ENCODE results near the gene RNU6-8.

The RNU6-8 gene

DNA sequence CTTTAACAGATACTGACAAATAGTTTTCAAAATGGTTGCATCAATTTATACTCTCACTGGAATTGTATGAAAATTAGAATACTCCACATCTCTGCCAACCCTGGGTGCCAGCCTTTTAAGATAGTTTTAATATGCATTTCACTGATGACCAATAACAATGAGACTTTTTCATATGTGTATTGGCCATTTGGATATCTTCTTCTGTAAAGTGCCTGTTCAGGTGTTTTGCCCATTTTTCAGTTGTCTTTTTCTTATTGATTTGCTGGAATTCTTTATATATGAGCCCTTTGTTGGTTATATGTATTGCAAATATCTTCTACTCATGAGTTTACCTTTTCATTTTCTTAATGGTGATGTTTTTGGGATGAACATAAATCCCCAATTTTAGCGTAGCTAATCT is 18.0 kb downstream of the RNU6-8 start:
- ChIA-PET CTCF (no interaction called here), POLR2A (no interaction called here)
- TF ChIP-seq, protein P1, sequence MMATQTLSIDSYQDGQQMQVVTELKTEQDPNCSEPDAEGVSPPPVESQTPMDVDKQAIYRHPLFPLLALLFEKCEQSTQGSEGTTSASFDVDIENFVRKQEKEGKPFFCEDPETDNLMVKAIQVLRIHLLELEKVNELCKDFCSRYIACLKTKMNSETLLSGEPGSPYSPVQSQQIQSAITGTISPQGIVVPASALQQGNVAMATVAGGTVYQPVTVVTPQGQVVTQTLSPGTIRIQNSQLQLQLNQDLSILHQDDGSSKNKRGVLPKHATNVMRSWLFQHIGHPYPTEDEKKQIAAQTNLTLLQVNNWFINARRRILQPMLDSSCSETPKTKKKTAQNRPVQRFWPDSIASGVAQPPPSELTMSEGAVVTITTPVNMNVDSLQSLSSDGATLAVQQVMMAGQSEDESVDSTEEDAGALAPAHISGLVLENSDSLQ (IDR thresholded peaks at IDR 0.05): no peak
- TF ChIP-seq HDGF (IDR thresholded peaks at IDR 0.05; ENCODE audit: borderline replicate concordance): no peak
- no peak for TF ChIP-seq ZNF384 (IDR thresholded peaks at IDR 0.05)
- DNase-seq (ENCODE audit: extremely low spot score): no peak

DNA sequence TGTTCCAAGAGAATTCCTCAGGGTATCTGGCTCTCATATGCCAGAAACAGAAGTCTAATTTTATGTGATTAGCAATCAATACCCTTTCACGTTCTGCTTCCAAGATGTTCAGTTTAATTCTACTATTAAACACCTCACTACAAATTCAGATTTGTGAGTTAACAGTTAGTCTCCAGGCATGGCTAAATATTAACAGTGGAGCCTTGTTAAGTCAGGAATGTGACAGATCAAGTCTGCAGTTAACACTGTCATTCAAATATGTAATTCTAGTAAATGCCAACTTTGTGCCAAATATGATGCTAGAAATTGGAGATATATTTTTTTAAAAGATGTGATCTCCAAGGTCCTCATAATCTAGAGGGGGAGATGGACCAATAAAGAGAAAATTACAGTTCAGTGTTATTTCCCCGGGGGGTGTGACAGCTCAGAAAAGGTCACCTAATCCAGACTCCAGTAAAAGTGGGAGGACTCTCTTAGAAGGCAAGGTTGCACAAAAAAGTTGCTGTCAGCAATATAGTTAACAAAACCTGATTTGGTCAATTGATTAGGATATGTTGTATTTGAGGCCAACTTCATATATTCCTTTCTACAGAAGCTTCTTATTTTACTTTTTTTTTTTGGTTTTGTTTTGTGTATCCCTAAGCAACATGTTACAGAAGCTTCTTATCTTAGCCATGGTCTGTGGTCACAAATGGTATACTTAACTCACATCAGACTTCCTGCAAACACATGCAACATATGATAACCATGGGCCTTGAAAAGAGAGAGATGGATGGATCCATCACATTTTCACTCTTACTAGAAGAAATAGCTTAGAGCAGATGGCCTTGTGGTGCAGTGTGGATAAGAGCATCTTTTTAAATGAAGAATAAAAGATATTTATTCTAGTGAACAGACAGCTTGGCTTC is 19.7 kb downstream of the RNU6-8 start:
- CTCF ChIA-PET: no interaction called here
- DNase-seq (ENCODE audit: extremely low spot score): no peak
- POLR2A ChIA-PET: no interaction called here
- no peak for TF ChIP-seq ELF4 (IDR thresholded peaks at IDR 0.05)
- no peak for TF ChIP-seq BHLHE40 (IDR thresholded peaks at IDR 0.05; ENCODE audit: borderline replicate concordance)
- TF ChIP-seq SP1 (IDR thresholded peaks at IDR 0.05): no peak
- no peak for TF ChIP-seq L3MBTL2 (conservative IDR thresholded peaks at IDR 0.05)
- TF ChIP-seq CTBP1 (IDR thresholded peaks at IDR 0.05; ENCODE audit: borderline replicate concordance): no peak

DNA sequence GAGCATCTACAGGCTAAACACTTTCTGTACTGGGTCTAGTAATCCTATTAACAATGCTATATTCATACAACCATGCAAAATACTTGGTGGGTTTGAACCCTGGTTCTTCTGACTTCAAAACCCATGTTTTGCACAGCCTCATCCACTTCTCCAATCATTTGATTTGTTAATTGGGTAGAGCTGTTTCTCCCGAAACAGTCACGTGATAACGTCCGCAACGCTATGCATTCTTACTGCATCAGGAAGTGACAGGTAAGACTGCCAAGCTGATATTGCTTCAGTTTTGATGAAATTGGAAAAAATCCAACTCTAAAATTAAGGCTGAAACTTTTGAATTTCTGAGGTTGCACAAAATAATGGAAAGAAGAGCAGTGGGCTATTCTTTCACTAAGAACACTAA is 31.6 kb downstream of the RNU6-8 start:
- ChIA-PET CTCF (no interaction called here), POLR2A (no interaction called here)
- DNase-seq (ENCODE audit: extremely low spot score): no peak
- TF ChIP-seq LEF1 (IDR thresholded peaks at IDR 0.05; ENCODE audit: borderline replicate concordance): no peak

DNA sequence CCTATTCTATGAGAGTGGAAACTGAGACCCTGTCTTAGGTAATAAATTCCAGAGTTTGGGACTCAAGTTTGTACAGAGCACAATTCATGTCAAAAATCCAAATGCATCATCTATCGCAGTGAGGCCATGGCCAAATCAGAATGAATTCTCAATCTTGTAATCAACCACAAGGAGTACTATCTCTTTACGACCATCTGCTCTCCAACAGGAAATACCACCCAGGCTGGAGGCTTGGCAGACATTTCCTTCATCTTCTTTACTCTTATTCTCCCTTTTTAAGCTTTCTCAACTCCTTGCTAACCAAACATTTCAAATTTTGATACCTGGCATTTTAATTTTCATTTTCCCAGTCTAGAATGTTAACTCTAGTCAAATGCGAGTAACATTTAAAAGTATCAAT is 33.9 kb downstream of the RNU6-8 start:
- no peak for TF ChIP-seq NFRKB (IDR thresholded peaks at IDR 0.05)
- TF ChIP-seq BHLHE40 (IDR thresholded peaks at IDR 0.05; ENCODE audit: borderline replicate concordance): no peak
- TF ChIP-seq TARDBP (IDR thresholded peaks at IDR 0.05): no peak
- no peak for TF ChIP-seq ARNT (IDR thresholded peaks at IDR 0.05)
- no peak for TF ChIP-seq LEF1 (IDR thresholded peaks at IDR 0.05; ENCODE audit: borderline replicate concordance)
- no peak for TF ChIP-seq ELF4 (IDR thresholded peaks at IDR 0.05)
- no peak for TF ChIP-seq ZNF384 (IDR thresholded peaks at IDR 0.05)
- no peak for TF ChIP-seq HDGF (IDR thresholded peaks at IDR 0.05; ENCODE audit: borderline replicate concordance)
- TF ChIP-seq SP1 (IDR thresholded peaks at IDR 0.05): no peak
- no peak for TF ChIP-seq SUZ12 (IDR thresholded peaks at IDR 0.05)
- TF ChIP-seq L3MBTL2 (conservative IDR thresholded peaks at IDR 0.05): no peak
- TF ChIP-seq, protein P1 (IDR thresholded peaks at IDR 0.05): no peak
- TF ChIP-seq FOXK2 (IDR thresholded peaks at IDR 0.05): no peak
- no peak for TF ChIP-seq FOXM1 (IDR thresholded peaks at IDR 0.05; ENCODE audit: borderline replicate concordance)
- no peak for TF ChIP-seq CTBP1 (IDR thresholded peaks at IDR 0.05; ENCODE audit: borderline replicate concordance)
- no peak for TF ChIP-seq FOXA1 (IDR thresholded peaks at IDR 0.05)
- CTCF ChIA-PET: no interaction called here
- POLR2A ChIA-PET: no interaction called here
- no peak for DNase-seq (ENCODE audit: extremely low spot score)

DNA sequence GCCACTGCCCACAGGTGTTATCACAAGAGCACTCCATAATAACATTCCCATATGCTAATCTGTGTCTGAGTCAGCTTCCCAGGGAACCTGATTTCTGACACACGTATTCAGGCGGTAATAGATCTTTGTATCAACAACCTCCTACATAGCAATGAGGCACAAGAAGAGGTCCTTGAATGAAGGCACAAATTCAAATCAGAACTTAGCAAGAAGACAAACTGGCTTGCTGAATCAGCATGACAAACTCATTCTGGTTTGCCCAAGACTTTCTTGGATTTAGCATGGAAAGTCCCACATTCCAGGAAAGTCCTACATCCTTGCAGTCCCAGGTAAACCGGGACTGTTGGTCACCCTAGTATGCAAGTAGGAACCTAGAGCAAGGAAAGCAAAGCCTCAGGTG is 35.2 kb downstream of the RNU6-8 start:
- DNase-seq (ENCODE audit: extremely low spot score): no peak
- no peak for TF ChIP-seq BHLHE40 (IDR thresholded peaks at IDR 0.05; ENCODE audit: borderline replicate concordance)
- ChIA-PET POLR2A (no interaction called here), CTCF (no interaction called here)

DNA sequence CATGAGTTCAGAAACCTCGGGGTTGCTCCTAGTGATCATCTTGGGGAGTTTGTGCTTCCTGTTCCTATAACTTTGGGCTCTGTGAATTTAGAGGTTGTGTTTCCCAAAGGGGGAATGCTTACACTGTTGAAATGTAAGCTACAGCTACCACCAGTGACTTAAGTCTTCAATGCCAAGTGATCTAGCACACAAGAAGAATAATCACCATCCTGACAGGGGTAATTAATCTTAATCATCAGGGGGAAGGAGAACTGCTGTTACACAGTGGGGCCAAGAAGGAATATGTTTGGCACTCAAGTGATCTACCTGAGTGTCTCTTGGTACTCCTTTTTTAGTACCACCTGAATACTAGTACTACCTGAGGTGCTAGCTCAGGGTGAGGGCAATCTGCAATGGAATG is 36.1 kb downstream of the RNU6-8 start:
- TF ChIP-seq ZNF384 (IDR thresholded peaks at IDR 0.05) (no peak), SUZ12 (IDR thresholded peaks at IDR 0.05) (no peak), FOXM1 (IDR thresholded peaks at IDR 0.05; ENCODE audit: borderline replicate concordance) (no peak), FOXK2 (IDR thresholded peaks at IDR 0.05) (no peak), CTBP1 (IDR thresholded peaks at IDR 0.05; ENCODE audit: borderline replicate concordance) (no peak), ELF4 (IDR thresholded peaks at IDR 0.05) (no peak)
- TF ChIP-seq, protein P1 (IDR thresholded peaks at IDR 0.05): no peak
- DNase-seq (ENCODE audit: extremely low spot score): no peak
- CTCF ChIA-PET: no interaction called here
- POLR2A ChIA-PET: no interaction called here

DNA sequence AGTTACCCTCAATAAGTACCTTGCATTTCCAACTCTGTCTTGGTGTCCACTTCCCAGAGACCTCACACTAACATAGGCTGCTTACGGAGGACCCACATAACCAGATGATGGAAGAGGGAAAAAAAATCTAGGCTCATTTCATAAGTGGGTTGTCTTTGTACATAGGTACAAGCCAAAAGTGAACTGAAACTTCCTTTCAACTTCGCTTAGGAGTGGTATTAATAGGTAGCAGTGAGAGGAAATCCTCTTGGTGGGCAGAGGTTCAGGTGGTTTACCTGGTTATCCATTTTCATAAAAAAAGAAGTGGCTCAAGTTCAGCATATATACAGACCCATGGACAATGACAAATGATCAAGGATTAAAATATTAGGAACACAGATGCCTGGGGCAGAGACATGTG is 37.0 kb downstream of the RNU6-8 start:
- POLR2A ChIA-PET: no interaction called here
- no peak for TF ChIP-seq TARDBP (IDR thresholded peaks at IDR 0.05)
- CTCF ChIA-PET: no interaction called here
- DNase-seq (ENCODE audit: extremely low spot score): no peak

All from HEK293T (cell line).